NCI-H2107 (cell line): ENCODE results near the gene WDR35.

Experiments
- DNase-seq: peaks from one replicate; lab custom pipeline; 2025; lab: John Stamatoyannopoulos, UW

WDR35 gene

DNA sequence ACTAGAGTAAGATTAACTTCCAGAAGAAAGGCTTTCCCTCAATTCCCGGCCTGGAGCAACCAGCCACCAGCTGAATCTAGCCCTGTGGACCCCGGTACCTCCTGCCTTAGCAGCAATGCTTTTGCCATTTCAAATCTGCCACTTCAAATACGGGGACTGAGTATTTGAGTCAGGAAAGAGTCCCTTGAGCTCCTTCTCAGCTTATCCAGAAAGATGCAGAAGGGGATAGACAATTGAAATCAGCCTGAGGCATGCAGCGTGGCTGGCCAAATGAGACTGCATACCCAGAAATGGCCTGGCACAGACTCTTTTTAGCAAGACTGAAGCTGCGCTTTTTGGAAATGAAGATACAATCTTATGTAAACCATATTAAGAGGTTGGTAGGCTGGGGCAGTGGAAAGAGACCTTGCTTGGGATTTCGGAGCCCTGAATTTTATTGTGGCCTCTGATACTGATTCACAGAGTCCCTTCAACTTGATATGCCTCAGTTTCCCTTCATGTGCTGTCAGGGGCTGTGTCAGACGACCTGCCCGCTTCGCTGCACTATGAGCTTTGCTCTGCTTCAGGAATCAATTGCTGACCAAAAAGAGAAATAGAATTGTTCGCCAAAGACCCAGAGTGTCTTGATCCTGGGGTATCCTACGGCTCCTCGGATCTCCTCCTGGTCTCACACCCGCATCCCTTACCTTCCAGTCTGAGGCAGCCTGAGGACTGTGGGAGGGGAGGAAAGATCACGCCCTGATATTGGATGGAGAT is 21.5 kb upstream of the WDR35 start:
- no peak for DNase-seq

DNA sequence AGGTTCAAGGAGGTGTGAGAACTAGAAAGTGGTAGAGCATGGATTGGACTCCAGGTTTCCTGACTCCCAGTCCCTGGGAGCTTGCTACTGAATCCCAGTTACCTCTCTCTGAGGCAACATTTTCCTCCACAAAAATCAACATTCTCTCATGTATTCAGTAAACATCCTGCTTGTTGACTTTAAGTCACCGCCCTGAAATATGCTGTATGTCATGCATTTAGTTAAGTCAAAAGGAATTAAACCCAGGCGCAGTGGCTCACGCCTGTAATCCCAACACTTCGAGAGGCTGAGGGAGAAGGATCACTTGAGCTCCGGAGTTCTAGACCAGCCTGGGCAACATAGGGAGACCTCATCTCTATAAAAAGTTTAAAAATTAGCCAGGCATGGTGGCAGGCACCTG is 18.8 kb upstream of the WDR35 start:
- DNase-seq = no peak

DNA sequence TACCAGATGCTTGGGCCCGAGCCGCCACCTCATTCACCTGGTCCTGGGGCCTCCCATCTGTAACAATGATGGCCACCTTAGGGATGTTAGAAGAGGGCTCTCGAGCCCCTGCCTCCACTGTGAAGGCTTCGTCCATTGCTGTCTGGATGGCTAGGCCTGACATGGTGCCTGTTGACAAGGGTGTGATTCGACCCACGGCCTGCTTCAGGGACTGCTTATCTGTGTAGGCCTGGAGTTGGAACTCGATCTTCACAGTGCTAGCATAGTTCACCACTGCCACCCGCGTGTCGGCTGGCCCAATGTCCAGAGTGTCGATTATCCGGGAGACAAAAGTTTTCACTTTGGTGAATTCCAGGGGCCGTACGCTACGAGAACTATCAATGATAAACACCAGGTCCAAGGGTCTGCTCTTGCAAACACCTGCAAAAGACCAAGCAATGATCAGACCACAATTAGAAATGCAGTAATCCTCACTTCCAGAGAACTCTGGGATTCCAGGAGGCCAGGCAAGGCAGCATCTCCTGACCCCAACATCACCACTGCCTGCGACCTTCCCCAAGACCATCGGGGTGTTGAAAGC is 16.1 kb upstream of the WDR35 start:
- DNase-seq = no peak

- no peak for DNase-seq
Measured at GRCh38 chr2:20005067-20005627, 15.2 kb upstream of the WDR35 start.

GRCh38 chr2:20001361-20001863 is 11.5 kb upstream of the WDR35 start:
- DNase-seq = no peak

DNA sequence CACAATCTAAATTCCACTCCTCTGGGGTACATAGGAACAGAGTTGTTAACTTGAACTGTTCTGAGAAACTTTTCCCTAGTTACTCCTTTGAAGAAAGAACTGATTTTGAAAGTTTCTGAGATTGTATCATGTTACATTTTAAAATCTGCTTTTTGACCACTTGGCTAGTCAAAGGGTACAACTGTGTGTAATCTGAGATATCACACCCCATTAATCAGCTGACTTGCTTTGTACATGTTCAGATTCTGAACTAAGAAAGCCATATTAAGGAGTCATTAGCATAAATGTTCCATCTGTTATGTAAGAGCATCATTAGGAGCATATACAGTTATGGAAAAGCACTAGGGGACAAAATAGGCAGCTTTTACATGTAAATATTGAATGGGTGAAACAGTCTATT is 3.8 kb upstream of the WDR35 start:
- DNase-seq = no peak

DNA sequence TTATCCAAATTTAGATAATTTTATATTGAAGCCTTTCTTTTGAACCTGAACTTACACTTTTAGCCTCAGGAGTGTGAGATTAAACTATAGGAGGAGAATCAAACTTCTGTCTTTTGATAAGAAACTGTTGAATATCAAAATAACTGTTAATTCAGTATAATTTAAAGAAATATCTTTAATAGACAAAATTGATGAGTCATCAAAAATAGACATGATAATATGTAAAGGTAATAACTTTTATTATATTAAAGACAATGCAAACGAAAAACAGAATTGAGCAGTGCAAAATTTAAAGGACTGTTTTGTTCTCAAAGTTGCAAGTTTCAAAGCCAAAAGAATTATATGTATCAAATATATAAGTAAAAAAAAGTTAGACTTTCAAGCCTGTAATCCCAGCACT is 2.0 kb upstream of the WDR35 start:
- DNase-seq = no peak

- no peak for DNase-seq
Measured at GRCh38 chr2:19990416-19990728, 467 bp upstream of the WDR35 start.

DNA sequence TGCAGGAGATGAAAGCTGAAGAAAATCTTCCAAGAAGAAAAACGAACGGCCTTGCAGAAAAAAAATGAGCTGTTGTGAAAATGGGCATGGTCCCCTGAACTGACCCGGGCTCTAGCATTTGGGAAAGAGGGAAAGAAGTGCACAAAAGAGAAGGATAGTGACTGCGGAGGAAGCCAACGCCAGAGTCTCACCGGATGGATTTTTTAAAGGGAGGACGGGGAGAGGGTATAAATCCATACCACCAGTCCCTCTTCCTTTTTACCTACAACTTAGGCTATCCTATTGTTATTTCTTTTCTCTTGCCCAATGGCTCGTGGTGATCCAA is 601 bp downstream of the WDR35 start:
- no peak for DNase-seq

- no peak for DNase-seq
Measured at GRCh38 chr2:19988600-19988999, 1.3 kb downstream of the WDR35 start.

- no peak for DNase-seq
Measured at GRCh38 chr2:19987936-19988335, 2.0 kb downstream of the WDR35 start.

DNA sequence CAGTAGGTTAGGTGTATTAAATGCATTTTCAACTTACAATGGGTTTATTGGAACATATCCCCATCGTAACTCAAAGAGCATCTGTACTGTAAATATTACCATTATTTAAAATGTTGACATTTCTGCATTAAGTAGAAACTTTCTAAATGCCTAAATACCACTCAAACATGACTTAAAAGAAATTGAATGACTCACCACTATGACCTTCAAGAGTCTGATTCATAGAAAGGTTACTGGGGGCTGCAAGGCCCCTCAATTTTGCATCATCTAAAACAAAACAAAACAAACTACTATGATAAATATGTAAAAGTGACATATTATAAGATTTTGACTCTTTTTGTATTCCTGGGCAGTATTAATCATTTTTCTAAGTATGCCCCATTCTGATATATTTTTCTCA is 7.6 kb downstream of the WDR35 start:
- DNase-seq = no peak

DNA sequence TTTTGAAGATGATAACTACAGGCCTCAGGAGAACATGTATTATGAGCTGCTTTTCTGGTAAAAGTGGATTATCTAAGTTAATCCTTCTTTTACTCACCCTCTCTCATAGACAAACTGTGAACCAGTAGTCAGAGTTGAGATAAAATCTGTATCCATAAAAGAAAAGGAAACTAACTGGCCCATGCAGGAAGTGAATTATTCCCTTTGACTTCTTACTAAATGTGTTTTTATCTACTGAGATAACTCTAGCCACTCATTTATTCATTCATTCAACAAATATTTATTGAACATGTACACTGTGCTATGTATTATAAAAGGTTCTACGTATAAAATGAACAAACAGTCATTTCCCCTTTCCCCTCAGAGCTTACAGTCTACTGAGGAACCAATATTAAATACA is 10.0 kb downstream of the WDR35 start:
- DNase-seq = no peak

- no peak for DNase-seq
Measured at GRCh38 chr2:19973466-19973865, 16.4 kb downstream of the WDR35 start.

- no peak for DNase-seq
Measured at GRCh38 chr2:19971691-19972090, 18.2 kb downstream of the WDR35 start.

- DNase-seq = no peak
Measured at GRCh38 chr2:19963386-19963785, 26.5 kb downstream of the WDR35 start.

GRCh38 chr2:19955544-19956422 is 34.1 kb downstream of the WDR35 start:
- peak; percentile 3 for DNase-seq

GRCh38 chr2:19949071-19949470 is 40.8 kb downstream of the WDR35 start:
- no peak for DNase-seq

- no peak for DNase-seq
Measured at GRCh38 chr2:19947184-19947940, 42.5 kb downstream of the WDR35 start.

- no peak for DNase-seq
Measured at GRCh38 chr2:19944205-19944845, 45.6 kb downstream of the WDR35 start.

DNA sequence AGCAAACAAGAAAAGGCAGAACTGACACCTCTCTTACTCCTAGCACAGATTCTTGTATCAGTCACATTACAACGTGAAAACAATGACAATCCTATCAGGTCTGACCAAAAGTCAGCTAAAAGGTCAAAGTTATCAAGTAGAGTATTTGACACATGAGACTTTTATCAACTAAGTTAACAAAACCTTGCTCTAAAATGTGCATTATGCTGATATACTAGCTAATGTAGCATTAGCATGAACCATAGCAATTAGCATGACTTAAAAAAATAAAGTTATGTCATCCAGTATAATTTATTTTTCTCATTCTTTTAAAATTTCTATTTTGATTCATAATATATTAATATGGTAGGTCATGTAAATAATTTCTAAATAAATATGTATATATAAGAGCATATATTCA is 46.7 kb downstream of the WDR35 start:
- DNase-seq = no peak

DNA sequence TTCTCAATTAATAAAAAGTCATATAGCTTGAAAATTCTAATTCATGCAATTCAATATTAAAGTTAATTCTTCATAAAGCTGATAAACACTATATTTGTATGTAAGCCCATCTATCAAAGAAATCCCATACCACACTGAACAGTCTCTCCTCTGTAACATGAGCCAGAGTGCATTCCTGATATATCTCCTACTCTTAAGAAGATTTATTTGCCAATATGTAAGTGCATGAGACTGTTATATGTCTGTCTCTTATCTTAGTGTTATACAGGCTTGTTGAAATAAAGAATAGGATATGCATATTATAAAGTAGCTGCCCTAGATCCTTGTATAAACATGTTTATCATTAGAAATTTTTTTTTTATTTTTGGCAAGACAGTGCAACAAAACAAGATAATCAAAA is 47.7 kb downstream of the WDR35 start:
- DNase-seq = no peak
